Activated B cell treated with CpG ODN at 0.5 μM for 24 hours (primary cell): ENCODE measurements around the gene YWHAH. TPM values are rescaled to one million over a fixed set of nuclear protein-coding genes. Genes with fewer than 3 reads are reported as not detected.

Source experiments
- ATAC-seq: fragments of 200-7000 bp; cut with Tn5 transposase; one replicate; pipeline ENCODE4 v1.10.0; 2021; ENCODE audit warnings: low read depth, mild to moderate bottlenecking, moderate library complexity
- CTCF ChIA-PET: fragments of 350-600 bp; sonication (Branson Sonifier 250); formaldehyde crosslinking; loops from one replicate; lab custom pipeline; 2021; ENCODE audit warnings: antibody characterized with exemption; lab: Charles Lee
- POLR2A ChIA-PET: fragments of 350-600 bp; sonication (Branson Sonifier 250); formaldehyde crosslinking; loops from one replicate; lab custom pipeline; 2021; ENCODE audit warnings: antibody characterized with exemption; lab: Charles Lee
- DNase-seq: peaks from one replicate; pipeline ENCODE4 v3.0.0; 2022
- H3K27ac Mint-ChIP-seq: one replicate; pipeline ENCODE4 v1.8.0; 2020; ENCODE audit warnings: mixed read lengths
- H3K27me3 Mint-ChIP-seq: one replicate; pipeline ENCODE4 v1.8.0; 2021; ENCODE audit warnings: mixed read lengths
- H3K36me3 Mint-ChIP-seq: one replicate; pipeline ENCODE4 v1.8.0; 2021; ENCODE audit warnings: low read depth, mixed read lengths
- H3K4me1 Mint-ChIP-seq: one replicate; pipeline ENCODE4 v1.8.0; 2021; ENCODE audit warnings: mixed read lengths
- H3K4me3 Mint-ChIP-seq: one replicate; pipeline ENCODE4 v1.8.0; 2020; ENCODE audit warnings: mild to moderate bottlenecking, mixed read lengths
- H3K9me3 Mint-ChIP-seq: one replicate; pipeline ENCODE4 v1.8.0; 2020; ENCODE audit warnings: mixed read lengths
- CTCF ChIP-seq: fragments of 200-600 bp; IDR thresholded peaks from one replicate; pipeline ENCODE4 v1.8.0; 2022; ENCODE audit warnings: antibody characterized with exemption, mild to moderate bottlenecking
- intact Hi-C: fragments of 100-400 bp; cut with micrococcal nuclease; formaldehyde crosslinking; loops from one replicate; pipeline ENCODE4 v1.15.1; 2024
- total RNA-seq: library from RNA; stranded (reverse); gene quantifications from 2 replicates; pipeline ENCODE4 v1.2.3, GENCODE V29; 2022

Gene YWHAH
- total RNA-seq, 1 donor from 2014 or later: 48.9 TPM

- no peak overlapping the region for H3K4me3 Mint-ChIP-seq
- DNase-seq: no peak
- CTCF ChIA-PET: no interaction called here
These were observed 21.8 kb upstream of the YWHAH start for GRCh38 chr22:31922534-31922933.

DNA sequence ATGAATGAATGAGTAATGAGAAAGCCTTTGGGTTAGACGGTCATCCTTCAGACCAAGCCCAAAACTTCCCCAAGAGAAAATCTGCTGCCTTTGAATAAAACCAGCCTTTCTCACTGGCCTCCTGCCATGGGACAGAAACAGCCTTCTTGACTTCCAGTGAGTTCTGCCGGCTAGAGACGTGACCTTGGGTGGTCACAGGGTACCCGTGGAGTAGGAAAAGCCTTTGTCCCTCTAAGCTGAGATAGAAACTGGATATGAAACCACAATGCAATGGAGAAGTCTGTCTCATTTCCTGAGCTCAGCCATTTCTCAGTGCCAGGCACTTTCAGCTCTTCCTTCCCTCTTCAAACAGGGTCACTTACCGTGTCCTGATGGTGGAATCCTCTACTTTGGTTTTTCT is 21.2 kb upstream of the YWHAH start:
- H3K9me3 Mint-ChIP-seq: no peaks in the 10 kb centered on the region
- DNase-seq: no peak

More at GRCh38 chr22:31922534-31922933, 21.8 kb upstream of the YWHAH start:
- Mint-ChIP-seq H3K36me3 (no peaks in the 10 kb centered on the region), H3K27ac (no peak overlapping the region), H3K27me3 (peaks cover 4% of the 10 kb centered on the region), H3K9me3 (no peaks in the 10 kb centered on the region), H3K4me1 (peaks cover 26% of the 10 kb centered on the region)
- intact Hi-C loops: no loop called here
- no peak for ATAC-seq
- POLR2A ChIA-PET: no interaction called here
- TF ChIP-seq CTCF: no peak

GRCh38 chr22:31923747-31924146 is 20.6 kb upstream of the YWHAH start:
- Mint-ChIP-seq H3K9me3 (no peaks in the 10 kb centered on the region), H3K4me3 (no peak overlapping the region), H3K36me3 (no peaks in the 10 kb centered on the region), H3K4me1 (peaks cover 16% of the 10 kb centered on the region), H3K27me3 (peaks cover 7% of the 10 kb centered on the region), H3K27ac (no peak overlapping the region)
- intact Hi-C loops: no loop called here
- ATAC-seq (no peak), DNase-seq (no peak)
- CTCF ChIA-PET: no interaction called here
- POLR2A ChIA-PET: no interaction called here
- TF ChIP-seq CTCF: no peak

More for the DNA sequence above, 21.2 kb upstream of the YWHAH start:
- TF ChIP-seq CTCF: no peak
- CTCF ChIA-PET: no interaction called here
- Mint-ChIP-seq H3K4me1 (peaks cover 22% of the 10 kb centered on the region), H3K27ac (no peak overlapping the region), H3K4me3 (no peak overlapping the region), H3K27me3 (peaks cover 7% of the 10 kb centered on the region), H3K36me3 (no peaks in the 10 kb centered on the region)
- POLR2A ChIA-PET: no interaction called here
- intact Hi-C loops: no loop called here
- no peak for ATAC-seq

DNA sequence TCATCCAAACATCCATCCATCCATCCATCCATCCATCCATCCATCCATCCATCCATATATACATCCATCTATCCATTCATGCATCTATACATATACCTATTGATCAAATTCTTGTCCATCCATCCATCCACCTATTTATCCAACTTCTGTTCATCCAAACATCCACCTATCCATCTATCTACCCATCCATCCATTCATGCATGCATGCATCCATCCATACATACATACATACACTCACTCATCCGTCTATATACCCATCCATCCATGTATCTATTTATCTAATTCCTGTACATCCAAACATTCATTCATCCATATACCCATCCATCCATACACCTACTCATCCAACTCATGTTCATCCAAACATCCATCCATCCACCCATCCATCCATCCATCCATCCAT is 19.3 kb upstream of the YWHAH start:
- no peak for ATAC-seq
- no peaks in the 10 kb centered on the region for H3K9me3 Mint-ChIP-seq
- peaks cover 16% of the 10 kb centered on the region for H3K4me1 Mint-ChIP-seq
- H3K27me3 Mint-ChIP-seq: peaks cover 7% of the 10 kb centered on the region
- intact Hi-C loops: no loop called here
- no peak for TF ChIP-seq CTCF
- no peaks in the 10 kb centered on the region for H3K36me3 Mint-ChIP-seq
- ChIA-PET POLR2A (no interaction called here), CTCF (no interaction called here)
- no peak for DNase-seq
- H3K27ac Mint-ChIP-seq: no peak overlapping the region
- H3K4me3 Mint-ChIP-seq: no peak overlapping the region

DNA sequence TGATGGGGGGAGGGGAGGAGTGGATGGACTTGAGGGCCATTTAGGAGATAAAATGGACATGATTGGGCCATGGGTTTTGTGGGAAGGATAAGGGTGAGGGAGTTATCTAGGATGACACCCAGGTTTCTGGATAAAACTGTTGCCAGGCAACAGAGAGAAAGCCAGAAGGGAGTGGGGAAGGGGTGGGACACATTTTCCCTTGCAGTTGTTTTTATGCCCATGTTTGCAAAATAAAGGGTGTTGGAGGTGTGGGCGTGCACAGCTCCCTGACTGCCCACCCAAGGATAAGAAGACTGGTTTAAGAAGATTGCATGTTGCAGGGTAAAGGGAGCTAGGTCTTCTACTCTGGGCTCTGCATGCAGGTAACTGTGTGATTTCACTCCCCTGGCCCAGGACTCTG is 18.3 kb upstream of the YWHAH start:
- H3K27ac Mint-ChIP-seq: no peak overlapping the region
- no peak overlapping the region for H3K4me3 Mint-ChIP-seq
- POLR2A ChIA-PET: no interaction called here
- intact Hi-C loops: no loop called here
- no peak for ATAC-seq
- no peak for TF ChIP-seq CTCF
- no peaks in the 10 kb centered on the region for H3K9me3 Mint-ChIP-seq
- CTCF ChIA-PET: no interaction called here
- peaks cover 7% of the 10 kb centered on the region for H3K27me3 Mint-ChIP-seq
- H3K4me1 Mint-ChIP-seq: peaks cover 16% of the 10 kb centered on the region
- no peak for DNase-seq
- H3K36me3 Mint-ChIP-seq: no peaks in the 10 kb centered on the region
